SHP77 treated with DMSO at 0.1 percent for 48 hours (cell line): ENCODE results near the gene GABBR2.
A peak's percentile ranks its signal among the peaks of the same experiment; 100 is the strongest.
"Not testable (repeated sequence)": the region's sequence is repeated elsewhere in the genome, so short reads cannot be mapped to it uniquely, and the experiment has no call there.

Source experiments
- DNase-seq: peaks from one replicate; lab custom pipeline; 2025; lab: John Stamatoyannopoulos, UW

The GABBR2 gene

DNA sequence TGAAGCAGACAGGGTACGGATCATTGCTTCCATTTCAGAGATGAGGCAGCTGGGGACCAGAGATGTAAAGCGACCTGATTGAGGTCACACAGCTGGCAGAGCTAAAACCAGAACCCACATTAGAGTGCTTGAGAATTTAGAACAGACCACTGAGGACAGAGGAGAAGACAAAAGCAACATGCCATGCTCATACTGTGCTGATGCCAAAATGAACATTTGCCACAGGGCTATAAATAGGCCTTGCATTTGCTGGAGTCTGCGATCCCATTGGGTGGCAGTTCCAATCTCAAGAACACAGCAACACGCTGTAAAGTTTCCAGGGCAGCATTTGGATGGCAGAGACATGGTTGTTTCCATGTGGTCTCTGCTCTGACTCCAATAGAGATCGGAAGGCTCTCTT, 230.9 kb downstream of the GABBR2 start:
- DNase-seq: no peak

DNA sequence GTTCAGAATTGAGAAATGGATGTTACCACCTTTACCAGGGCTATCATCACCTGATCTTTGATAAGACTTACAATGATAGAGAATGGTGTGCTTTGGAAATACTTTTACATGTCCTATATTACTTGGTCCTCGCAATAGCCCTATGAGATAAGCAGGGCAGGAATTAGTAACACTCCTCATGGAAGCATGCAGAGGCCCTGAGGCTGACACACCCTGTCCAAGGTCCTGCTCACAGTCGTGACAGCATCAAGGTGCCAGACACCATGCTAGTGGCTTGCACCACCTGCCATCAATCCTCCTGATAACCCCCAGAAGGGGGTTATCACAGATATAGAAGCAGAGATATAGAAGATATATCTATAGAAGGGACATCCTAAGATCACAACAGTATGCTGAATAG, 236.5 kb downstream of the GABBR2 start:
- DNase-seq: no peak

DNA sequence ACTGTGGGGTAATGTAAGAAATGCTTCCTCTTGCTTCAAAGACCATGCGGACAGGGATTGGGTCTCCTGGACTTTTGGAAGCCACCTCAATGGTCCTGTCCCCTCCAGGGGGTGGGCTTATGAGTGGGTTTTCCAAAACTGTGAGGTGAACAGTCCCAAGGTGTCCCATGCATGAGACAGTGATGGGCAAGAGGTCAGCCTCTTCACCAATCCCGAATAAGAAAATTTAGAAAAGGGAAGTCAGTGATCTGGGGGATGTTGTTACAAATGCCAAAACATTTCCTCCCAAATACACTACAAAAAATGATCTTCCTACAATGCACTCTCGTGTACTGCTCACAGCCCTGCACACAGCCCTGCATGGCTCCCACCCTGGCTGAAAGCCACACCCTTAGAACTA, 237.6 kb downstream of the GABBR2 start:
- no peak for DNase-seq

DNA sequence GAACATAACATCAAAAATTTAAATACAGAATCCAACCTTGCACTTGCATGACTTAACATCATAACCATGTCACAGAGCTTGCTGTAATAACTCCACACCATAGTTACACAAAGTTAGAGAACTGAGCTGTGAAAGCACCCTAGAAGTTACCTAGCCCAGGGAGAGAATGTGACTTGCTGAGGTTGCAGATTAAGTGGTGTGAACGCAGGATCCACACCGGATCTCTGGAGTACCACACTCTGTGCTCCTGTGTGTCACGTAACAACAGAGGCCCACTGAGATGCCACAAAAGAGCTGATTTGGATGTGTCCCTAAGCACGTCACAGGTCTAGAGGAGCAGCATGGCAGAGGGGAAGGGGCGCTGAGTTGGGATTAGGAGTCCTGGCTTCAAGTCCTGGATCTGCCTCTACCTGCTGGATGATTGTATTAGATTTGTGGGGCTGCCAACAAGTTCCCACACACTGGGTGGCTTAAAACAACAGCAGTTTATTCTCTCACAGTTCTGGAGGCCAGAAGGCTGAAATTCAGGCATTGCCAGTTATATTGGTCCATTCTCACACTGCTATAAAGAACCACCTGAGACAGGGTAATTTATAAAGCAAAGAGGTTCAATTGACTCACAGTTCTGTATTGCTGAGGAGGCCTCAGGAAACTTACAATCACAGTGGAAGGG, 240.0 kb downstream of the GABBR2 start:
- DNase-seq: no peak

DNA sequence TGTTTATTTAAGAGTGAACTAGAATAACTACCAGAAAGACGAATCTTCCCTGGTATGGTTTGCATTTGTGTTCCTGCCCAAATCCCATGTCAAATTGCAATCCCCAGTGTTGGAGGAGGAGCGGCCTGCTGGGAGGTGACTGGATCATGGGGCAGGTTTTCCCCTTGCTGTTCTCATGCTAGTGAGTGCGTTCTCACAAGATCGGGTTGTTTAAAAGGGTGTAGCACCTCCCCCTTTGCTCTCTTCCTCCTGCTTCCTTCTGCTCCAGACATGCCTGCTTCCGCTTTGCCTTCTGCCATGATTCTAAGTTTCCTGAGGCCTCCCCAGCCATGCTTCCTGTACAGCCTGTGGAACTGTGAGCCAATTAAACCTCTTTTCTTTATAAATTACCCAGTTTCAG, 242.9 kb downstream of the GABBR2 start:
- DNase-seq: no peak

DNA sequence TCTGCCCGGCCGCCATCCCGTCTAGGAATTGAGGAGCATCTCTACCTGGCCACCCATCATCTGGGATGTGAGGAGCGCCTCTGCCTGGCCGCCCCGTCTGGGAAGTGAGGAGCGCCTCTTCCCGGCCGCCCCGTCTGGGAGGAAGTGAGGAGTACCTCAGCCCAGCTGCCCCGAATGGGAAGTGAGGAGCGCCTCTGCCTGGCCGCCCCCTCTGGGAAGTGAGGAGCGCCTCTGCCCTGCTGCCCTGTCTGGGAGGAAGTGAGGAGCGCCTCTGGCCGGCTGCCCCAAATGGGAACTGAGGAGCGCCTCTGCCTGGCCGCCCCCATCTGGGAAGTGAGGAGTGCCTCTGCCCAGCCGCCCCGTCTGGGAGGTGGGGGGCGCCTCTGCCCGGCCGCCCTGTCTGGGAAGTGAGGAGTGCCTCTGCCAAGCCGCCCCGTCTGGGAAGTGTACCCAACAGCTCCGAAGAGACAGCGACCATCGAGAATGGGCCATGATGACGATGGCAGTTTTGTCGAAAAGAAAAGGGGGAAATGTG, 244.5 kb downstream of the GABBR2 start:
- not testable (repeated sequence) for DNase-seq

DNA sequence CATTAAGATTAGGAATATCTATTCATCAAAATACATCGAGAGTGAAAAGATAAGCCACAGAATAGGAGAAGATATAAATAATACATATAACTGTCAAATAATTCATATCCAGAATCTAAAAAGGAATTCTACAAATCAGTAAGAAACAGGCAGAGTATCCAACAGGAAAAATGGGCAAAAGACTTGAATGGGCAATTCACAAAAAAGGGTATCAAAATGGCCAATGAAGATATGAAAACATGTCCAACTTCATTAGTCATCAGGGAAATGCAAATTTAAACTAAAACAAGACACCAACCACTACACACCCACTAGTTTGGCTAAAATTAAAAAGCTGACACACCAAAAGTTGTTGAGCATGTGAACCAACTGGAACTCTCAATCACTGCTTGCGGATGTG, 246.4 kb downstream of the GABBR2 start:
- no peak for DNase-seq

DNA sequence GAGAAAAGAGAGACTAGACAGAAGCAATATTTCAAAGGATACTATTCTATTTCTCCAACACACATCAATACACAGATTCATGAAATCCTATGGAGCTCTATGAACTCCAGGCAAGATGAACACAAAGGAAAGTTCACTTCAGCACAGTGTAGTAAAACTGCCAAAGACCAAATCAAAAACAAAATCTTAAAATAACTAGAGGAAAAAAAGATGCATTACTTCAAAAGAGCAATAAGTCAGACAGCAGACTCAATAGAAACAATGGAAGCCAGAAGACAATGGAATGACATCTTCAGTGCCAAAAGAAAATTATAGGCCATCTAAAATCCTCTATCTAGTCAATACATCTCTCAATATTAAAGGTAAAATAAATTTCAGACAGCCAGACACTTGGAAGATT, 248.0 kb downstream of the GABBR2 start:
- DNase-seq: no peak

DNA sequence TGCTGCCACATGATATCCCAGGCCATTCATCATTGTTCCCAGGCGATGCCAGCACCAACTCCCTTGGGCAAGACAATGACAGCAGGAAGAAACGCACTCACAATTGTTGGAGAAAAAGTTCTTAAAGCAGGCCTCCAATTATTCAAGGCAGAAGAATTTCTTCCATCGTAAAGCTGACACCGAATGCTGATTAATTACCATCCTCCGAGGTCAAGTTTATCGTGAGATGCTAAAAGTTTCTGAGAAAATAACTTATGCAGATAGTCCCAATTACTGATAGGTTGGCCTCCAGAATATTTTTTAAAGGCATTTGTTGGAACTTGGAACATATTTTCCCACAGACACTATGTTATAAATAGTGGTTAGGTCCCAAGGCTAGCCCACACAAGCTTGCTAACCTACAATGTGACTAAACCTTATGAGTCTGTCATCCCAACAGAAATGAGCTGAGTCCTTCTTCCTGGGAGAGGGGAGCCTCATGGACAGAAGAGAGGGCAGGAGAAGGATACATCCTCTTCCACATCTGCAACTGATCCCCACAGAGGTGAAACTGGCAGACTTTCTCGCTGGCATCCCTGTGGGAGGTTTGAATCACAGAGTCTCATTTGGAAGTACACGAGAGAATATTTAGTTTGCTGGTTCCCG, 250.9 kb downstream of the GABBR2 start:
- no peak for DNase-seq

DNA sequence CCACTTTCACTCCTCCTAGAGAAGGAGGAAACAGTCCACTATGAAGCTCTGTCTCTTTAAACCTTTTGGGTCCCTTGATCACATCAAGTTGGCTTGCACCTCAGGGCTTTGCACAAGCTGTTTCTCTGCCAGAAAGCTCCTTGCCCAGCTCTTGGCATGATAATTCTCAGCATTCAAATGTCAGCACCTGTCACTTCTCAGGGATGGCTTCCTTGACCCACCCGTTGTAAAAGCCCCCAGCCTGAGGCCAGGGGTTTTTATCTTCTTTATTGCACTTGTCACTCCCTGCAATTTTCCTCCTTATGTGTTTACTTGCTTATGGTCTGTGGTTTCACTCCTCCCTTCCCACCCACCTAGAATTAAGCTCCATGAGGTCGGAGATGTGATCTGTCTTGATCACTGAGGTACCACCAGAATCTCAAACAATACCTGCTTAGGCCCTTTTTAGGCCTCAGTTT, 252.6 kb downstream of the GABBR2 start:
- DNase-seq: no peak

DNA sequence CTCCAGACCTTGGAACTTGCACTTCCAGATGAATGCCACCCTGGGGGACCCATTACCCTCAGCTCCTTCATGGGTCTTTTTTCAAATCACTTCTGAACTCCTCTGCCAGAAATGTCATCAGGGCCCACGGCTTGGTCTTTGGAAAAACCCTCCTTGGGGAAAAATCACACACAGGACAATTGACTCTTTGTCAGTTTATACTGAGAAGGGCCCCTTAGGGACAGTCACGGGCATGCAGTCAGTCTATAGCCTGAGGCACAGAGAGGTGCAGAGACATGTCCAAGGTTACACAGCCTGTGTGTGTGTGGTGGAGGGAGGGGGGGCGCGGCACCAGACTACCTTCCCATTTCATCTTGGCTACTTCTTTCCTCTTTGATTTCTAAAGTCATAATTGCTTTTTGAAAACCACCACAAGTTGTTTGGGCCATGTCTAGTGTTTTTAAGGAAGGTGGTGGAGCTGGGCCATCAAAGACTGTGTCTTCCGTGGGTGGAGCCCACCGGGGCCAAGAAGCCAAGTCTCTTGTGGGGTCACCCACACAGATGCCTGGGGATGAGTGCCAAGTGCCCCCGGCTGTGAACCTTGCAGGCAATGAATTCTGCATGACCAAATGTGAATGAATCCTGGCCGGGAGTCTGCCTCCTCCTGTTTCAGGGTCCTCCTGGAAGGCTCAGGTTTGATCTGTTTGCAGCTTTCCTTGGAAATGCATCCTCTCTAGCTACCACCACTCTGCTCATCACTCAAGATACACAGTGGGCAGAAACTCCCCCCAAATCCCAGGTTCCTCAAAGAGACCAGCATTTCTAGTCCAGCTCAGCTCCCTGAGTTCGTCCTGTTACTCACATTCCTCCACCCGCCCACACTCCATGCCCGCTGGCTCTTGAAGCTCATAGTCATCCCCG, 253.2 kb downstream of the GABBR2 start:
- DNase-seq: no peak

DNA sequence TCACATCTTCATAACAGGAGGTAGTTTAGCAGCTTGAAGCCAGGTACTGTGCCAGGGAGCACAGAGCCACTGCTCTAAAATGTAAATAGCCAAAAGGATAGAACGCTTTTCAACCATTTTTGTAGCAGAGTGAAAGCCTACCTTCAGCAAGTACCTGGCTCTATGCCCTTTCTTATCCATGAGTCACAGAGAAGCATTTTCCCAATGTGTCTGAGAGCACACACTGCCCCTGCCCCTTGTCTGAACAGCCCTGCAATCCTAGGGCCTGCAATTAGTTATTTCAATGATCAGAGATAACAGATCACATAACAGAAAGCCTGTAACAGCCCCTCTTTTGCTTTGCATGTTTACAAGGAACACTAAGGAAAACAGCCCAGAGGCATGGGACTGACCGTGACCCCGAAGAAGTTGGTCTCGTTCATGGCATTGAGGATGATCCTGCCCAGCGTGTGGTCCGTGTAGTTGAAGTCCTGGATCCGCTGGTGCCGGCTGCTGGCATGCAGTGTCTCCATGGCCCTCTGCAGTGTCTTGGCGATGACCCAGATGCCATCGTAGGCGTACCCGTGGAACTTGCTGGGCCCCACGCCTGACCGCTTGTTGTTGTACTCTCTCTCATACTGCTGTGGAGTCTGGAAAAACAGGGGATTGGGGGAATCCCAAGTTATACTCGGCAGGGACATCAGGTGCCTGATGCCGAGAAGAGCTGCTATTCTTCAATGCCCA, 255.0 kb downstream of the GABBR2 start:
- DNase-seq: no peak

DNA sequence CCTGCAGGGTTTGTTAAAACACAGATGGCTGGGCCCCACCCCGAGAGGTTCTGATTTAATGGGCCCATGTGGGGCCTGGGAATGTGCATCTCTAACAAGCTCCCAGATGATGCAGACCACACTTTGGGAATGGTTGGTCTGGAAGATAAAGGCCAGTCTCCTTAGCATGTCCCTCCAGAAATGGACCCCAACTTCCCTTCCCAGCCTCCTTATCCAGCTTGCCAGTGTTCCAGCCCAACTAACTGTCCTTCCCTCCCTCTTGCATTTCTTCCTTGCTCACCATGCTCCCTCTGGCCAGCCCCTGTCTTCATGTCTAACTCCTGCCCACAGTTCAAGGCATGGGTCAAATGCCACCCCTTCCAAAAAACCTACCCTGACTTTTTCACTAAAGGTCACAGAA, 257.2 kb downstream of the GABBR2 start:
- no peak for DNase-seq

DNA sequence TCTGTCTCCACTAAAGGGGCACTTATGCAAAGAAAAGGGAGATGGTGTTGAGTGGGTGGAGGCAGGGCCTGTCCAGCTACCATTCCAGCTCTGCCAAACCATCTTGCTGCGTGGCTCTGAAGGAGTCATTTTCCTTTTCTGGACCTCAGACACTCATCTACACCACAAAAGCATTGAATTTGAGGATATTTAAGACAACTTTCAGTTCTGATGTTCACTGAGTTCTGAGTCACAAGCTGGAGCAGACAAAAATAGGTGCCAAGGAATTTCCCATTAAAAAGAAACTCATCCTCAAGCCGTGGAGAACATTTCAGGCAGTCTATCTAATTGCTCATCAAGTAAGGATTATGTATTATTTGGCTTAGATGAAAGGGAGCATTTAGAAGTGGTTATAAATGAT, 258.2 kb downstream of the GABBR2 start:
- DNase-seq: no peak

DNA sequence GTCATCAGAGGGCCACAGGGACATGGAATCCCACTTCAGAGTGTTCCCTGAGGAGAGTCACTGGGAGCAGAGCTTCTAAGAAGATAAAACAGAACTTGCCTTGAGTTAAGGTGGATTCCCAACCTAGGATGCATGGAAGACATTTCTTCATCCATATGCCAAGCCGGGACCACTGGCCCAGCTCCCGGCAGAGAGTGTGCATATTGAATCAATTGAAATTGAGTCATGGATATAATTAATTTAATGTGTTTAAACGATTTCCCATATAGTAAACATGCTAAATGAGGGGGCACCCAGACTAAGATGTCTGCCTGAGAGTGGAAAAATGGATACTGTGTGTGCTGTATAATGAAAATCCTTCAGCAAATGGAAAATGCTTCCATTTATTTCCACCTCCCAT, 258.9 kb downstream of the GABBR2 start:
- no peak for DNase-seq

DNA sequence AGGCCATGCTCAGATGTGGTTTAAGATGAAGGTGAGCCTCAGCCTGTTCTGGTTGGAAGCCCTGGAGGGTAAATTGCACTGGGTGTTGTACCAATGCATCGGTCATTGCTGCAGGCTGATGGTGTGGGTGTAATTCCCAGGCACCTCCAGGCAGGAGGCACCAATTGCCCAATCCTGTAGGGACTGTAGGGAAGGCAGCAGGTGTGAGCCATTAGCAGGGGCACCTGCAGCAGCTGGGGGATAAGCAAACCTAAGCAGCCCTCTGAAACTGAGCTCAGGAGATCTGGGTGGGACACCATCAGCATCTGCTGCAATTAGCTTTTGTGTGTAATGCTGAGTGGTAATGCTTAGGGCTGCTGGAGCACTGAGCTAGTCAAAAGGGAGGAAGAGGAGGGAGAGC, 263.2 kb downstream of the GABBR2 start:
- peak; percentile 53 for DNase-seq

DNA sequence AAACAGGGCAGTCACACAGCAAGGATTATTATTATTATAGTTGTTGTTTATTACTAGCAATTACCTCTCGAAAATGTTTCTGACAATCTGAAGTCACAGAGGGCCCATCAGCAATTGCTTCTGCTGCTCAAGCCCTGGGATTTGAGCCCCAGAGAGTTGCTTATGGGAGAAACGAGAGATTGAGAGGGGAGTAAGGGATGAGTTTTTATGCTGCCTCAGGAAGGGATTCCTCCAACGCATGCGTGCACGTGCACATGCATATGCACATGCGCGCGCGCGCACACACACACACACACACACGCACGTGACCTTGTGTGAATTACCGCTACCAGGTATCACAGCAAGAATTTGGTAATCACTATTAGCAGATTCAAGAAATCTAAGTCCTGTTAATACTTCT, 264.1 kb downstream of the GABBR2 start:
- no peak for DNase-seq

DNA sequence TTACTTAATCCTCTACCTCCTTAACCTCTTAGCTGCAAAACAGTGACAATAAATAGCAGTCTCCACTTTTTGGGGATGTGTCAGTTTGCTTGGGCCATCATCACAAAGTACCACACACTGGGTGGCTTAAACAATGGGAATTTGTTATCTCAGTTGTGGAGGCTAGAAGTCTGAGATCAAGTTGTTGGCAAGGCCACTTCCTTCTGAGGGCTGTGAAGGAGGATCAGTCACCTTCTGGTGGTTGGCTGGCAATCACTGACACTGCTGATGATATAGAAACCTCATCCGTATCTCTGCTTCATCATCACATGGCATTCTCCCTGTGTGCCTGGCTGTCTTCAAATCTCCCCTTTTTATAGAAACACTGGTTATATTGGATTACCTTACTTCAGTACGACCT, 266.2 kb downstream of the GABBR2 start:
- DNase-seq: no peak

DNA sequence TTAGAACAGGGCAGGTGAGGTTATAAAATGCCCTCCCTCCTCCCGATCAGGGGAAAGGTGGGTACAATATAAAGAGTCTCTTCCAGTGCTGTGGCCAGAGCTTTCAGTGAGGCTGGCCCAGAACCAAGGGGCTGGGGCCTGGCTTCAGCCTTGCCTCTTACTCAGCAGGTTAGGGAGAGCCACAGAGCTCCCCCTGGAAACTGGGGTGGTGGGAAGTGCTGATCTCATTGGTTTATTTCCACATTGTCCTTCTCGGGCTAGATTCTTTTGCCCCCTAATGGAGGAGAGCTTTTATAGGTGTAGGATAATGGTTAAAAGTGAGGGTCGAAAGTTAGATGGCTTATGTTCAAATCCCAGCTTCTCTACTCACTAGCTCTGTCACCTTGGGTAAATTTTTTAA, 266.6 kb downstream of the GABBR2 start:
- DNase-seq: no peak

DNA sequence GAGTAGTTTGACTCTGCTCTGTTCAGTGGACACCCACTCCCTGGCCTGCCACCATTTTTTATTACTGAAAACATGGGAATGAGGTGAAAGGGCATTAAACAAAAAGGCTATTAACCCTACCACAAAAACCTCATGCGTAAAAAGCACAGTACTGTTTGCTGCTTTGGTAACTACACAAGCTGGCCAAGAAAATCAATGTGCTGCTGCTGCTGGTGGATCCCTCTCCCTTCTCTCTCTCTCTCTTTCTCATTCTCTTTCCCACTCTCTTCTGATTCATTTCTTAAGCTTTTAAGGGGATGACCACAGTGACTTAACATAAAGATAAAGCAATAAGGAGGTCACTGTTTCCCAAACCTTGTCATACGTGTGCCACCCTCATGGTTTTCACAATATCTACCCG, 270.1 kb downstream of the GABBR2 start:
- no peak for DNase-seq

DNA sequence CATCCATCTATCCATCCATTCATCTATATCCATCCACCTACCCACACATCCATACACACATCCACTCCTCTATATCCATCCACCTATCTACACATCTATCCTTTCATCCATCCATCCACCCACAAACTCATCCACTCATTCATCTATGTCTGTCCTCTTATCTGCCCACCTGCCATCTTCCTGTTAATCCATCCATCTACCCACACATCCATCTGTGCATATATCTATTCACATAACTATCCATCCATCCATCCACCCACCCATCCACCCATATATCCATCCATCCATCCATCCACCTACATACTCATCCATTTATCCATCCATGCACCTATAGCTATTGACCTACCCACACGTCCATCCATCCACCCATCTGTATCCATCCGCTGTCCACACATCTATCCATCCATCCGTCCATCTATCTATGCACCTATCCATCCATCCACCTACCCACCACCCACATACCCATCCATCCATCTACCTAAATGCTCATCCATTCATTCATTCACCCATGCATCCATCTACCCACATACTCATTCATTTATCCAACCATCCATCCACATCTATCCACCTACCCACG, 271.2 kb downstream of the GABBR2 start:
- DNase-seq: no peak

DNA sequence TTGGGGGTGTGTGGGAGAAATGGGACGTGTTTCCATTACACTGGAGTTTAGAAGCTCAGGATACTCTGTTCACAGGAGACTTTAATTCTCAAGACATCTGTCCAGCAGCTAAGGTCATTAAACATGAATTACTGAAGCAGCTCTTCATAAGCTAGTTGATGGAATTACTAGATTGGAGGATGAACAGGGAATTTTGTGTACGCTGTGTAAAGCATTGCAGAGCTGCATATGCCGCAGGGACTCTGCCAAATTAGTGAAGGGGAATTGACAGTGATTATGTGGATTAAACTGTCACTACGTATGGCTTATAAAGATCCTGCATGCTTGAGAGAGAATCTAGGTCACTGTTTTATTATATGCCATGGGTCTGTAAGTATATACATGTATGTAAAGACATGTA, 275.8 kb downstream of the GABBR2 start:
- DNase-seq: no peak
